HepG2 (cell line): Measurements from ENCODE around the gene SMOC1. TPM values are rescaled to one million over a fixed set of nuclear protein-coding genes. Genes with fewer than 3 reads are reported as not detected.

Source experiments
- BCL6 ChIP-seq: IDR thresholded peaks from 2 replicates; pipeline ENCODE4 v1.6.1; 2016; ENCODE audit warnings: missing genetic modification reagents, missing compliant biosample characterization
- HOXA5 ChIP-seq: sonication (generic); formaldehyde crosslinking; IDR thresholded peaks from 2 replicates; pipeline ENCODE4 v1.4.0; 2020; ENCODE audit warnings: missing genetic modification reagents
- MBD4 ChIP-seq: IDR thresholded peaks from 2 replicates; pipeline ENCODE4 v1.6.1; 2012; ENCODE audit warnings: low read length, inconsistent platforms, borderline replicate concordance
- MIER3 ChIP-seq: IDR thresholded peaks from 2 replicates; pipeline ENCODE4 v1.6.1; 2016; ENCODE audit warnings: missing compliant biosample characterization, borderline replicate concordance
- NFE2 ChIP-seq: sonication (generic); formaldehyde crosslinking; IDR thresholded peaks from 2 replicates; pipeline ENCODE4 v1.4.0; 2020; ENCODE audit warnings: missing genetic modification reagents
- TGIF2 ChIP-seq: IDR thresholded peaks from 2 replicates; pipeline ENCODE4 v1.6.1; 2016; ENCODE audit warnings: control low read depth, missing compliant biosample characterization
- ZNF607 ChIP-seq: sonication (generic); formaldehyde crosslinking; IDR thresholded peaks from 2 replicates; pipeline ENCODE4 v1.5.1; 2020; ENCODE audit warnings: missing genetic modification reagents, mild to moderate bottlenecking, borderline replicate concordance
- ZNF644 ChIP-seq: IDR thresholded peaks from 2 replicates; pipeline ENCODE4 v1.6.1; 2016; ENCODE audit warnings: low read depth
- ZNF780A ChIP-seq: sonication (generic); formaldehyde crosslinking; IDR thresholded peaks from 2 replicates; pipeline ENCODE4 v1.8.0; 2022; ENCODE audit warnings: mild to moderate bottlenecking, missing genetic modification reagents, moderate library complexity
- polyA plus RNA-seq, 8 experiments: library from polyadenylated mRNA; depleted of rRNA in 3 of 8; stranded (reverse) in 7 of 8; unstranded in 1 of 8; fragments of >200 nt; fragmentation: Illumina TruSeq in 4 of 8; extraction: Trizol in 4 of 8; gene quantifications; 2 replicates each; pipeline versions ENCODE4 v1.2.1 to v1.2.3, GENCODE V29; 2011 to 2016; ENCODE audit warnings: low read depth in 4 of 8, missing spikeins in 1 of 8, mixed read lengths in 1 of 8; ENCODE audit not compliant: insufficient read depth in 1 of 8
- total RNA-seq, 5 experiments: library from RNA; depleted of rRNA; stranded (reverse); fragments of >200 nt; fragmentation: Illumina TruSeq; extraction: Trizol; gene quantifications; 2 replicates each; pipeline ENCODE4 v1.2.3, GENCODE V29; 2016; ENCODE audit warnings: low read depth in 1 of 5
- TF ChIP-seq, protein P1 (sequence below): sonication (generic); formaldehyde crosslinking; IDR thresholded peaks from 2 replicates; pipeline ENCODE4 v1.9.0; 2021; ENCODE audit warnings: mild to moderate bottlenecking, missing genetic modification reagents
- TF ChIP-seq, protein P2 (sequence below): sonication (generic); formaldehyde crosslinking; IDR thresholded peaks from 2 replicates; pipeline ENCODE4 v1.8.0; 2022; ENCODE audit warnings: mild to moderate bottlenecking, missing genetic modification reagents, borderline replicate concordance
- TF ChIP-seq, protein P3 (sequence below), 2 experiments: sonication (generic) in 1 of 2; formaldehyde crosslinking in 1 of 2; IDR thresholded peaks; 2 replicates each; pipeline versions ENCODE4 v1.4.0 to v1.6.1; 2016 to 2020; ENCODE audit warnings: borderline replicate concordance in 1 of 2, low read depth in 1 of 2, mild to moderate bottlenecking in 1 of 2, missing genetic modification reagents in 1 of 2
- TF ChIP-seq, protein P4 (sequence below): sonication (generic); formaldehyde crosslinking; IDR thresholded peaks from 2 replicates; pipeline ENCODE4 v1.4.0; 2020; ENCODE audit warnings: missing genetic modification reagents, borderline replicate concordance

SMOC1 gene
- total and polyA plus RNA-seq, 2 of the 13 experiments (the other 11 are each of a cell fraction or from before 2014, with no cell fraction given): 17.8 to 35.6 TPM

- TF ChIP-seq, protein P1, sequence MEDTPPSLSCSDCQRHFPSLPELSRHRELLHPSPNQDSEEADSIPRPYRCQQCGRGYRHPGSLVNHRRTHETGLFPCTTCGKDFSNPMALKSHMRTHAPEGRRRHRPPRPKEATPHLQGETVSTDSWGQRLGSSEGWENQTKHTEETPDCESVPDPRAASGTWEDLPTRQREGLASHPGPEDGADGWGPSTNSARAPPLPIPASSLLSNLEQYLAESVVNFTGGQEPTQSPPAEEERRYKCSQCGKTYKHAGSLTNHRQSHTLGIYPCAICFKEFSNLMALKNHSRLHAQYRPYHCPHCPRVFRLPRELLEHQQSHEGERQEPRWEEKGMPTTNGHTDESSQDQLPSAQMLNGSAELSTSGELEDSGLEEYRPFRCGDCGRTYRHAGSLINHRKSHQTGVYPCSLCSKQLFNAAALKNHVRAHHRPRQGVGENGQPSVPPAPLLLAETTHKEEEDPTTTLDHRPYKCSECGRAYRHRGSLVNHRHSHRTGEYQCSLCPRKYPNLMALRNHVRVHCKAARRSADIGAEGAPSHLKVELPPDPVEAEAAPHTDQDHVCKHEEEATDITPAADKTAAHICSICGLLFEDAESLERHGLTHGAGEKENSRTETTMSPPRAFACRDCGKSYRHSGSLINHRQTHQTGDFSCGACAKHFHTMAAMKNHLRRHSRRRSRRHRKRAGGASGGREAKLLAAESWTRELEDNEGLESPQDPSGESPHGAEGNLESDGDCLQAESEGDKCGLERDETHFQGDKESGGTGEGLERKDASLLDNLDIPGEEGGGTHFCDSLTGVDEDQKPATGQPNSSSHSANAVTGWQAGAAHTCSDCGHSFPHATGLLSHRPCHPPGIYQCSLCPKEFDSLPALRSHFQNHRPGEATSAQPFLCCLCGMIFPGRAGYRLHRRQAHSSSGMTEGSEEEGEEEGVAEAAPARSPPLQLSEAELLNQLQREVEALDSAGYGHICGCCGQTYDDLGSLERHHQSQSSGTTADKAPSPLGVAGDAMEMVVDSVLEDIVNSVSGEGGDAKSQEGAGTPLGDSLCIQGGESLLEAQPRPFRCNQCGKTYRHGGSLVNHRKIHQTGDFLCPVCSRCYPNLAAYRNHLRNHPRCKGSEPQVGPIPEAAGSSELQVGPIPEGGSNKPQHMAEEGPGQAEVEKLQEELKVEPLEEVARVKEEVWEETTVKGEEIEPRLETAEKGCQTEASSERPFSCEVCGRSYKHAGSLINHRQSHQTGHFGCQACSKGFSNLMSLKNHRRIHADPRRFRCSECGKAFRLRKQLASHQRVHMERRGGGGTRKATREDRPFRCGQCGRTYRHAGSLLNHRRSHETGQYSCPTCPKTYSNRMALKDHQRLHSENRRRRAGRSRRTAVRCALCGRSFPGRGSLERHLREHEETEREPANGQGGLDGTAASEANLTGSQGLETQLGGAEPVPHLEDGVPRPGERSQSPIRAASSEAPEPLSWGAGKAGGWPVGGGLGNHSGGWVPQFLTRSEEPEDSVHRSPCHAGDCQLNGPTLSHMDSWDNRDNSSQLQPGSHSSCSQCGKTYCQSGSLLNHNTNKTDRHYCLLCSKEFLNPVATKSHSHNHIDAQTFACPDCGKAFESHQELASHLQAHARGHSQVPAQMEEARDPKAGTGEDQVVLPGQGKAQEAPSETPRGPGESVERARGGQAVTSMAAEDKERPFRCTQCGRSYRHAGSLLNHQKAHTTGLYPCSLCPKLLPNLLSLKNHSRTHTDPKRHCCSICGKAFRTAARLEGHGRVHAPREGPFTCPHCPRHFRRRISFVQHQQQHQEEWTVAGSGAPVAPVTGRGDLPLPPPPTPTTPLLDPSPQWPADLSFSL (CRISPR knock-in tag): 0 out of 2 replicates have a peak, but pooled peaks have one; percentile 45
- TF ChIP-seq TGIF2 (CRISPR knock-in tag) (peak; percentile 87; the same call in 1 of the 2 replicates), MIER3 (0 out of 2 replicates have a peak, but pooled peaks have one; percentile 43), ZNF780A (CRISPR knock-in tag) (no peak), MBD4 (no peak), ZNF607 (CRISPR knock-in tag) (peak; percentile 50; the same call in 1 of the 2 replicates), NFE2 (CRISPR knock-in tag) (no peak), ZNF644 (CRISPR knock-in tag) (peak; percentile 72; the same call in 1 of the 2 replicates), HOXA5 (peak; percentile 31; the same call in 1 of the 2 replicates), BCL6 (CRISPR knock-in tag) (peak; percentile 49)
- TF ChIP-seq, protein P2, sequence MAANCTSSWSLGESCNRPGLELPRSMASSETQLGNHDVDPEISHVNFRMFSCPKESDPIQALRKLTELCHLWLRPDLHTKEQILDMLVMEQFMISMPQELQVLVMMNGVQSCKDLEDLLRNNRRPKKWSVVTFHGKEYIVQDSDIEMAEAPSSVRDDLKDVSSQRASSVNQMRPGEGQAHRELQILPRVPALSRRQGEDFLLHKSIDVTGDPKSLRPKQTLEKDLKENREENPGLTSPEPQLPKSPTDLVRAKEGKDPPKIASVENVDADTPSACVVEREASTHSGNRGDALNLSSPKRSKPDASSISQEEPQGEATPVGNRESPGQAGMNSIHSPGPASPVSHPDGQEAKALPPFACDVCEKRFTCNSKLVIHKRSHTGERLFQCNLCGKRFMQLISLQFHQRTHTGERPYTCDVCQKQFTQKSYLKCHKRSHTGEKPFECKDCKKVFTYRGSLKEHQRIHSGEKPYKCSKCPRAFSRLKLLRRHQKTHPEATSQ (CRISPR knock-in tag): 0 out of 2 replicates have a peak, but pooled peaks have one; percentile 24
- TF ChIP-seq, protein P3, sequence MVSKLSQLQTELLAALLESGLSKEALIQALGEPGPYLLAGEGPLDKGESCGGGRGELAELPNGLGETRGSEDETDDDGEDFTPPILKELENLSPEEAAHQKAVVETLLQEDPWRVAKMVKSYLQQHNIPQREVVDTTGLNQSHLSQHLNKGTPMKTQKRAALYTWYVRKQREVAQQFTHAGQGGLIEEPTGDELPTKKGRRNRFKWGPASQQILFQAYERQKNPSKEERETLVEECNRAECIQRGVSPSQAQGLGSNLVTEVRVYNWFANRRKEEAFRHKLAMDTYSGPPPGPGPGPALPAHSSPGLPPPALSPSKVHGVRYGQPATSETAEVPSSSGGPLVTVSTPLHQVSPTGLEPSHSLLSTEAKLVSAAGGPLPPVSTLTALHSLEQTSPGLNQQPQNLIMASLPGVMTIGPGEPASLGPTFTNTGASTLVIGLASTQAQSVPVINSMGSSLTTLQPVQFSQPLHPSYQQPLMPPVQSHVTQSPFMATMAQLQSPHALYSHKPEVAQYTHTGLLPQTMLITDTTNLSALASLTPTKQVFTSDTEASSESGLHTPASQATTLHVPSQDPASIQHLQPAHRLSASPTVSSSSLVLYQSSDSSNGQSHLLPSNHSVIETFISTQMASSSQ (IDR thresholded peaks at IDR 0.05; ENCODE audit: low read depth): no peak
- TF ChIP-seq, protein P3 (CRISPR knock-in tag; IDR thresholded peaks at IDR 0.05; ENCODE audit: borderline replicate concordance): peak; percentile 78; the same call in 1 of the 2 replicates
- TF ChIP-seq, protein P4, sequence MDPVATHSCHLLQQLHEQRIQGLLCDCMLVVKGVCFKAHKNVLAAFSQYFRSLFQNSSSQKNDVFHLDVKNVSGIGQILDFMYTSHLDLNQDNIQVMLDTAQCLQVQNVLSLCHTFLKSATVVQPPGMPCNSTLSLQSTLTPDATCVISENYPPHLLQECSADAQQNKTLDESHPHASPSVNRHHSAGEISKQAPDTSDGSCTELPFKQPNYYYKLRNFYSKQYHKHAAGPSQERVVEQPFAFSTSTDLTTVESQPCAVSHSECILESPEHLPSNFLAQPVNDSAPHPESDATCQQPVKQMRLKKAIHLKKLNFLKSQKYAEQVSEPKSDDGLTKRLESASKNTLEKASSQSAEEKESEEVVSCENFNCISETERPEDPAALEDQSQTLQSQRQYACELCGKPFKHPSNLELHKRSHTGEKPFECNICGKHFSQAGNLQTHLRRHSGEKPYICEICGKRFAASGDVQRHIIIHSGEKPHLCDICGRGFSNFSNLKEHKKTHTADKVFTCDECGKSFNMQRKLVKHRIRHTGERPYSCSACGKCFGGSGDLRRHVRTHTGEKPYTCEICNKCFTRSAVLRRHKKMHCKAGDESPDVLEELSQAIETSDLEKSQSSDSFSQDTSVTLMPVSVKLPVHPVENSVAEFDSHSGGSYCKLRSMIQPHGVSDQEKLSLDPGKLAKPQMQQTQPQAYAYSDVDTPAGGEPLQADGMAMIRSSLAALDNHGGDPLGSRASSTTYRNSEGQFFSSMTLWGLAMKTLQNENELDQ (CRISPR knock-in tag): no peak
Measured at GRCh38 chr14:70045844-70046535, 166.8 kb downstream of the SMOC1 start (continued).
